BLaER1 treated with 17β-estradiol and CSF1 and Interleukin-3, amounts not matched to agents 10 nM and 100 nM (cell line): ENCODE measurements around the gene COL4A4.

Experiments
- H3K27ac ChIP-seq, 11 experiments: shearing (Covaris generic); formaldehyde crosslinking; 2 replicates each; pipeline ENCODE4 v1.8.1; 2022
- H3K27me3 ChIP-seq, 11 experiments: shearing (Covaris generic); formaldehyde crosslinking; 2 replicates each; pipeline ENCODE4 v1.8.1; 2022
- H3K36me3 ChIP-seq, 11 experiments: shearing (Covaris generic); formaldehyde crosslinking; 2 replicates each; pipeline ENCODE4 v1.8.1; 2022
- H3K4me1 ChIP-seq, 10 experiments: shearing (Covaris generic); formaldehyde crosslinking; 2 replicates each; pipeline ENCODE4 v1.8.1; 2022
- H3K4me2 ChIP-seq, 11 experiments: shearing (Covaris generic); formaldehyde crosslinking; 2 replicates each; pipeline ENCODE4 v1.8.1; 2022
- H3K4me3 ChIP-seq, 10 experiments: shearing (Covaris generic); formaldehyde crosslinking; 2 replicates each; pipeline ENCODE4 v1.8.1; 2022
- H3K9ac ChIP-seq, 11 experiments: shearing (Covaris generic); formaldehyde crosslinking; 2 replicates each; pipeline ENCODE4 v1.8.1; 2022
- H3K9me3 ChIP-seq, 11 experiments: shearing (Covaris generic); formaldehyde crosslinking; replicated peaks in 1 of 11; 2 replicates each; pipeline ENCODE4 v1.8.1; 2022
- H4K20me1 ChIP-seq, 11 experiments: shearing (Covaris generic); formaldehyde crosslinking; 2 replicates each; pipeline ENCODE4 v1.8.1; 2022
- Cebpa-rat ChIP-seq, 11 experiments: shearing (Covaris generic); IDR thresholded peaks; 2 replicates each; pipeline ENCODE4 v1.8.1; 2022

The COL4A4 gene

DNA sequence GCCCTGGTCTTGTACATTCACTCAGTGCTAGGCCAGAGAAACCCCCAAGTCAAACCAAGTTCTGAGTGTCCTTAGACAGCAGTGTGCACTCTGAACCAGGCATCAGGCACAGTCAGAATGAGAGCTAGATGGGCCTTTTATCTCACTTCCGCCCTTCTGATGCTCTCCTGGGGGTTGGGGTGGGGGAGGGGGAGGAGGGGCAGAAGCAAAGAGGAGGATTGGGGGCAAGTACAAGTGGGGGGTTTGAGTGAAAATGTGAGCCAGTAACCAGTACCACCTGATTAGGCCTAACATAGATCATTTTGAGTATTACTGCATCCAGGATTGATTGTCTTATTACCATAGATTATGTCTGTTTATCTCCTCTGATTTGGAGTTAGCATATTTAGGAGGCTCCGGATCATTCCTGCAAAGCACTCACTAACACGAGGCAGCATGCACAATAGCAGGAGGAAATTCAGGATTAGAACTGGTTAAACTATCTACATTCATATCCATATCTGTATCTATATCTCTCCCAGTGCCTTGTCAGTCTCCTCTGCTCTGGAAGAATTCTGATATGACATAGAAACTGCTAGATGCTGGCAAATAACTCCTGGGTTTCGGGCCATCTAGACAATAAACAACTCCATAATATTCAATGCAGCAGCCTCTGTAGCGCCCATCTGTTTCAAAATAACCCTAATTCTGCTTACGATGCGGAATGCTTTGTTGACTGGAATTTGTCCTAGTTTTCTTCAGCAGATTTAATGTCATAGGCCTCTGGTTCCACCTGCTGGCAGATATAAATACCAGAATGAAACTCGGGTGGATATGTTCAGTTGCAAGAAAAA lies 179.0 kb downstream of the COL4A4 start:
- peak overlapping the region in 10 of 11 experiments; percentile 1 to 72 (median 50); a peak in 17 of 22 replicates for H3K4me2 ChIP-seq
- H3K4me1 ChIP-seq: peaks cover 4 to 24% (median 14%) of the 10 kb centered on the region in 10 experiments; a peak in 19 of 20 replicates
- no peaks in the 10 kb centered on the region for H3K9me3 ChIP-seq
- no peaks in the 10 kb centered on the region for H3K36me3 ChIP-seq
- H3K27ac ChIP-seq: no peak overlapping the region
- H3K4me3 ChIP-seq: no peak overlapping the region
- H3K27me3 ChIP-seq: no peaks in the 10 kb centered on the region
- TF ChIP-seq Cebpa-rat (IDR thresholded peaks at IDR 0.05): no peak
- no peaks in the 10 kb centered on the region; a peak in 1 of 22 replicates for H4K20me1 ChIP-seq
- H3K9ac ChIP-seq: no peak overlapping the region

- Histone ChIP-seq H3K4me2 (peak overlapping the region in 9 of 11 experiments; percentile 22 to 72 (median 52); a peak in 15 of 22 replicates), H3K9ac (peak overlapping the region in 2 of 11 experiments; percentile 6 to 20; a peak in 3 of 22 replicates), H3K4me3 (no peak overlapping the region), H3K4me1 (peaks cover 4 to 24% (median 14%) of the 10 kb centered on the region in 10 experiments; a peak in 19 of 20 replicates), H3K9me3 (no peaks in the 10 kb centered on the region), H4K20me1 (no peaks in the 10 kb centered on the region; a peak in 1 of 22 replicates), H3K27ac (no peak overlapping the region), H3K36me3 (0 out of 22 replicates have a peak, but pooled peaks cover 0 to 5% (median 0%) of the 10 kb centered on the region in 11 experiments), H3K27me3 (no peaks in the 10 kb centered on the region)
- TF ChIP-seq Cebpa-rat (IDR thresholded peaks at IDR 0.05): no peak
These were observed 179.9 kb downstream of the COL4A4 start for GRCh38 chr2:226983895-226984749.

- no peak overlapping the region for H3K4me2 ChIP-seq
- H3K4me3 ChIP-seq: no peak overlapping the region
- no peaks in the 10 kb centered on the region for H3K9me3 ChIP-seq
- no peaks in the 10 kb centered on the region for H3K27me3 ChIP-seq
- H3K4me1 ChIP-seq: peaks cover 4 to 39% (median 16%) of the 10 kb centered on the region in 10 experiments; a peak in 19 of 20 replicates
- H3K36me3 ChIP-seq: 0 out of 22 replicates have a peak, but pooled peaks cover 0 to 5% (median 0%) of the 10 kb centered on the region in 11 experiments
- no peak overlapping the region for H3K27ac ChIP-seq
- H3K9ac ChIP-seq: no peak overlapping the region; a peak in 1 of 22 replicates
- no peaks in the 10 kb centered on the region for H4K20me1 ChIP-seq
- TF ChIP-seq Cebpa-rat (IDR thresholded peaks at IDR 0.05): no peak
These were observed 182.1 kb downstream of the COL4A4 start for GRCh38 chr2:226981791-226982326.

- no peaks in the 10 kb centered on the region for H3K27me3 ChIP-seq
- H3K4me2 ChIP-seq: no peak overlapping the region
- H3K36me3 ChIP-seq: peaks cover 0 to 5% (median 0%) of the 10 kb centered on the region in 11 experiments; a peak in 3 of 22 replicates
- peaks cover 0 to 27% (median 8%) of the 10 kb centered on the region in 10 experiments; a peak in 14 of 20 replicates for H3K4me1 ChIP-seq
- H4K20me1 ChIP-seq: no peaks in the 10 kb centered on the region
- no peak for TF ChIP-seq Cebpa-rat (IDR thresholded peaks at IDR 0.05)
- no peak overlapping the region for H3K9ac ChIP-seq
- H3K4me3 ChIP-seq: no peak overlapping the region
- no peak overlapping the region for H3K27ac ChIP-seq
- H3K9me3 ChIP-seq: no peaks in the 10 kb centered on the region; a peak in 1 of 22 replicates
These were observed 185.0 kb downstream of the COL4A4 start for GRCh38 chr2:226979004-226979403.

DNA sequence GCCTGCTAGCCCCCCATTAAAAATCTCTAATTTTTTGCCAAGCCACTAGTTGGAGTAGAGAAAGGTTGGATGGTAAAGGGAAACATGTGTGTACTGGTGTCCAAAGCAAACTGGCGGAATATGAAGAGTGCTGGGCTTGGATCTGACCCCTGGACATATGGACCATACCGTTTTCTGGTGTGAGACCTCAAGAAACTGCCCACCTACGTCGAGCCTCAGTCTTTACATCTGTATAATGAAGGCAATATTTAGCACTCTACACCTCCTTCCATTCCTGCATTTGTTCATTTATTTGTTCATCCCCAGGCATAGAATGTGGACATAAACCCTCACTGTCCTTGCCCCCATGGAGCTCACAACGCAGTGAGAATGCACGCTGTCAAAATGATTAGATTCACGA lies 185.7 kb downstream of the COL4A4 start:
- Histone ChIP-seq H3K27ac (no peak overlapping the region), H3K4me1 (peaks cover 0 to 20% (median 4%) of the 10 kb centered on the region in 10 experiments; a peak in 7 of 20 replicates), H3K9me3 (no peaks in the 10 kb centered on the region; a peak in 1 of 22 replicates), H3K36me3 (peaks cover 0 to 5% (median 0%) of the 10 kb centered on the region in 11 experiments; a peak in 3 of 22 replicates), H3K4me2 (peak overlapping the region in 5 of 11 experiments; percentile 14 to 43 (median 28); a peak in 7 of 22 replicates), H3K4me3 (no peak overlapping the region), H4K20me1 (no peaks in the 10 kb centered on the region), H3K9ac (no peak overlapping the region), H3K27me3 (no peaks in the 10 kb centered on the region)
- no peak for TF ChIP-seq Cebpa-rat (IDR thresholded peaks at IDR 0.05)

- H3K27ac ChIP-seq: no peak overlapping the region
- H3K36me3 ChIP-seq: peaks cover 0 to 5% (median 0%) of the 10 kb centered on the region in 11 experiments; a peak in 3 of 22 replicates
- H3K27me3 ChIP-seq: no peaks in the 10 kb centered on the region
- no peaks in the 10 kb centered on the region for H4K20me1 ChIP-seq
- H3K9me3 ChIP-seq: no peaks in the 10 kb centered on the region; a peak in 1 of 22 replicates
- peak overlapping the region in 6 of 11 experiments; percentile 1 to 43 (median 25); a peak in 7 of 22 replicates for H3K4me2 ChIP-seq
- TF ChIP-seq Cebpa-rat (IDR thresholded peaks at IDR 0.05): no peak
- no peak overlapping the region for H3K9ac ChIP-seq
- H3K4me3 ChIP-seq: no peak overlapping the region
- peaks cover 0 to 18% (median 4%) of the 10 kb centered on the region in 10 experiments; a peak in 7 of 20 replicates for H3K4me1 ChIP-seq
These were observed 186.2 kb downstream of the COL4A4 start for GRCh38 chr2:226977775-226978190.

GRCh38 chr2:226973816-226974215 lies 190.2 kb downstream of the COL4A4 start:
- Histone ChIP-seq H3K9me3 (peaks cover 0 to 6% (median 0%) of the 10 kb centered on the region in 11 experiments; a peak in 4 of 22 replicates), H3K27ac (no peak overlapping the region), H3K4me3 (no peak overlapping the region)

DNA sequence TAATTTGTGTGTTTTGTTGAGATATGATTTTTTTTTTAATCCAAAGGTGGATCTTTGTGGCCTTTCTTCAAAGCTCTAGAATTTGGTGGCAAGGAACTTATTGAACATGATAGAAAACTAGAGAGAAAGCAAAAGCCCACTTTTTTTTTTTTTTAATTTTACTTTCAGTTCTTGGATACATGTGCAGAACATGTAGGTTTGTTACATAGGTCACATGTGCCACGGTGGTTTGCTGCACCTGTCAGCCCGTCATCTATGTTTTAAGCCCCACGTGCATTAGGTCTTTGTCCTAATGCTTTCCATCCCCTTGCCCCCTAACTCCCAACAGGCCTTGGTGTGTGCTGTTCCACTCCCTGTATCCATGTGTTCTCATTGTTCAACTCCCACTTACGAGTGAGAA lies 192.2 kb downstream of the COL4A4 start:
- Histone ChIP-seq H3K27ac (no peak overlapping the region), H3K4me1 (no peaks in the 10 kb centered on the region; a peak in 3 of 20 replicates), H3K36me3 (no peaks in the 10 kb centered on the region; a peak in 3 of 22 replicates), H3K9me3 (peaks cover 0 to 6% (median 0%) of the 10 kb centered on the region in 11 experiments; a peak in 4 of 22 replicates), H3K27me3 (no peaks in the 10 kb centered on the region), H3K4me3 (no peak overlapping the region), H4K20me1 (no peaks in the 10 kb centered on the region), H3K9ac (no peak overlapping the region), H3K4me2 (no peak overlapping the region)
- no peak for TF ChIP-seq Cebpa-rat (IDR thresholded peaks at IDR 0.05)

More at GRCh38 chr2:226973816-226974215, 190.2 kb downstream of the COL4A4 start:
- Histone ChIP-seq H3K27me3 (no peaks in the 10 kb centered on the region), H3K36me3 (no peaks in the 10 kb centered on the region; a peak in 3 of 22 replicates), H3K9ac (no peak overlapping the region), H3K4me2 (no peak overlapping the region), H4K20me1 (no peaks in the 10 kb centered on the region), H3K4me1 (peaks cover 0 to 18% (median 4%) of the 10 kb centered on the region in 10 experiments; a peak in 7 of 20 replicates)
- no peak for TF ChIP-seq Cebpa-rat (IDR thresholded peaks at IDR 0.05)
